Astrocyte of the spinal cord (primary cell): ENCODE results near the gene A1CF.

Experiments used
- DNase-seq: peaks from one replicate; pipeline ENCODE4 v3.0.0; 2011; ENCODE audit warnings: low read depth, low spot score
- H3K4me3 ChIP-seq: 2 replicates; pipeline ENCODE4 v1.5.1; 2011; ENCODE audit warnings: low read depth, mild to moderate bottlenecking, low read length, moderate library complexity
- in situ Hi-C: cut with HindIII; loops from 2 replicates; pipeline ENCODE4 v1.10.0; 2017; ENCODE audit warnings: low sequenced_read_pairs
- TF ChIP-seq, protein P1 (sequence below): IDR thresholded peaks from 2 replicates; pipeline ENCODE4 v1.5.1; 2012; ENCODE audit warnings: low read depth, mild to moderate bottlenecking, low read length, inconsistent platforms

The A1CF gene

DNA sequence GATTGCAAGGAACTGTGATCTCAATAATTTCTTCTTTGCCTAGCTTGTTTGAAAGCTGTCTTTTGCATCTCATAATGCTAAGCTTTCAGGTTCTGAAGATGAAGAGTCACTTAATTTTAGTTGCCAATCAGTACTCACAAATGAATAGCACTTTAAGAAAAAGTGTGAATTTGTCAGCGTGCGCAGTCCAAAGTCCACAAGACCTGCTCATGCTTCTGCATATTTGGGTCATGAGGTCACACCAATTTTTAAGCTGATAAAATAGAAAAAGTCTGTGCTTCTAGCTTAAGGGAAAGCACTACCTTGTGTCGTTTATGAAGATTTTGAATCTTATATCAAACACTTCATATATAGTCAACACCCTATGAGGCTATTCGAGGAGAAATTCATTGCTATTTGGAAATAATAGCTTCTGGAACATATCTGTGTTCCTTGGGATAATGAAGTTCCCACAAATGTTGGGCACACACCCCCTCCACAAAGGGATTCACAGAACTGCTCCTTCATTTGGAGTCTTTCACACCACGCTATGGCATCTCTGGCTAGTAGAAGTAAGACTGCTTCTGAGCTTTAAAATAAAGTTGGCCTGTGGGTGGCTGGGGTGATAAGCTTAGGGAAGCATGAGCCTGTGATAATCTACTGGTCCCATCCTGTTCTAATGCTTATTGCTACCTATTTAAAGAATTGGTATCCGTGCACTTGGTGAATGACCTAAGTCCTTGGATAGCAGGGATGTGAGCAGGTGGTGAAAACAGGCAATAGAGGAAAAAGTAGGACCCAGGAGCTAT is 33.3 kb downstream of the A1CF start:
- no peak overlapping the region for H3K4me3 ChIP-seq
- TF ChIP-seq, protein P1, sequence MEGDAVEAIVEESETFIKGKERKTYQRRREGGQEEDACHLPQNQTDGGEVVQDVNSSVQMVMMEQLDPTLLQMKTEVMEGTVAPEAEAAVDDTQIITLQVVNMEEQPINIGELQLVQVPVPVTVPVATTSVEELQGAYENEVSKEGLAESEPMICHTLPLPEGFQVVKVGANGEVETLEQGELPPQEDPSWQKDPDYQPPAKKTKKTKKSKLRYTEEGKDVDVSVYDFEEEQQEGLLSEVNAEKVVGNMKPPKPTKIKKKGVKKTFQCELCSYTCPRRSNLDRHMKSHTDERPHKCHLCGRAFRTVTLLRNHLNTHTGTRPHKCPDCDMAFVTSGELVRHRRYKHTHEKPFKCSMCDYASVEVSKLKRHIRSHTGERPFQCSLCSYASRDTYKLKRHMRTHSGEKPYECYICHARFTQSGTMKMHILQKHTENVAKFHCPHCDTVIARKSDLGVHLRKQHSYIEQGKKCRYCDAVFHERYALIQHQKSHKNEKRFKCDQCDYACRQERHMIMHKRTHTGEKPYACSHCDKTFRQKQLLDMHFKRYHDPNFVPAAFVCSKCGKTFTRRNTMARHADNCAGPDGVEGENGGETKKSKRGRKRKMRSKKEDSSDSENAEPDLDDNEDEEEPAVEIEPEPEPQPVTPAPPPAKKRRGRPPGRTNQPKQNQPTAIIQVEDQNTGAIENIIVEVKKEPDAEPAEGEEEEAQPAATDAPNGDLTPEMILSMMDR = no peak
- in situ Hi-C loops = no loop called here
- DNase-seq = no peak

DNA sequence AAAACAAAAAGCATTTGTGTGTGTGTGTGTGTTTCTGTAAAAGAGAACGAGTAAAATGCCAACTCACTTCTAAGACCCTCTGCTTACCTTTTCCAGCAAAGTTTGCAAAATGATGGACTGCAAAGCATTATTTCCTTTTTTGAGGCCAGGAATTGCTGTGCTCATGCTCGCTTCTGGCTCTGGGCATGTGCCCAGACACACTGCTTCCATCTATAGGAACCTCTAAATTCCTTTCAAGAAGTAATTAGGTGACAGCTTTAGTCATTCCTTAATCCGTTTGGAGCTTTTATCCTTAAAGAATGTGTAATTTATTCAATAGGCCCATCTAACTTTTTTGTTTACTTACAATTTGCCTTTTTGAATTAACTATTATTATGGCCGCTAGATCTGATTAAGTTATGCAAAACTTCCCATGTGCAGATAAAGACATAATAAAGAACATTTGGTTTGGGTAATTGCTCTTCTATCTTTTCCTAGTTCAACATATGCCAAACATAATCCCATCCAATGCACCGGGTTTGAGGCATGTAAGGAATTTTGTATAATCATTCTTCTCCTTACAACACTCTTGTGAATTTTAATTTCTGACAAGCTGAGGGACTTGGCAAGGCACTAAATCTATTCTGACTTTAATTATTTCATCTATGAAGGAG is 34.7 kb downstream of the A1CF start:
- peak; percentile 1 for DNase-seq
- TF ChIP-seq, protein P1 = no peak
- no peak overlapping the region for H3K4me3 ChIP-seq
- in situ Hi-C loops = no loop called here

DNA sequence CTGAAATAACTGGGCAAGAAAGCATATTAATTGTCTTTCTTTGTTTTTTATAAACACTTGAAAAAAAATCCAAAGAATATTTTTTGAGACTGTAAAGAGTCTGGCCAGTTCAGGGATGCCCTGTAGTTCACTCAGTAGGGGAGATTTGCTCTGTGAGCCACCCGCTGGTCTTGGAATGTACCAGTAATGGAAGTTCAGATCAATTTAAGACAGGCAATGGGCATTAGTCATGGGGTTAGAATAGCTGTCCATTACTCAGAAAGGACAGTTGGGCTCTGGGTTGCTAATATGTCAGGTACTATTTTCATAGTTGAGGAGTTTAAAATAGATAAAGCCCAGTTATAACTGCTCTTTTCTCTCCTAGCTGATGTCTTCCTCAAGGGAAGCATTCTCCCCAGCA is 38.7 kb downstream of the A1CF start:
- in situ Hi-C loops = no loop called here
- TF ChIP-seq, protein P1 = no peak
- peak; percentile 66 for DNase-seq
- no peak overlapping the region for H3K4me3 ChIP-seq

DNA sequence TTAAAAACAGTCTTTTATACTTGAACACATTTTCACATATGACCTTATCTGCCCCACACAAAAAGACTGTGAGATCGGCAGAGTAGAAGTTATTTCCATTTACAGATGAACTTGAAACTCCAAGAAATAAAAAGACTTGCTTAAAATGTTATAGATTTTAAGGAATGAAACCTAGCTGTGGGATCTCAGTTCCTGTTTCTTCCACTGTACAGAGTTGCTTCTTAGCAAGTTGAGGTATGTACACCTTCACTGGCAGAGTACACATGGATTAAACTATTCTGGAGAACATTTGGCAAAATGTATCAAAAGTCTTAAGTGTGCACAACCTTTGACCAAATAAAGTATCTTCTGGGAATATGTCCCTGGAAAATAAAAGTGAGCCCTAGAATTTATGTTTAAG is 48.3 kb downstream of the A1CF start:
- in situ Hi-C loops = no loop called here
- no peak for DNase-seq
- no peak overlapping the region for H3K4me3 ChIP-seq
- TF ChIP-seq, protein P1 = no peak

DNA sequence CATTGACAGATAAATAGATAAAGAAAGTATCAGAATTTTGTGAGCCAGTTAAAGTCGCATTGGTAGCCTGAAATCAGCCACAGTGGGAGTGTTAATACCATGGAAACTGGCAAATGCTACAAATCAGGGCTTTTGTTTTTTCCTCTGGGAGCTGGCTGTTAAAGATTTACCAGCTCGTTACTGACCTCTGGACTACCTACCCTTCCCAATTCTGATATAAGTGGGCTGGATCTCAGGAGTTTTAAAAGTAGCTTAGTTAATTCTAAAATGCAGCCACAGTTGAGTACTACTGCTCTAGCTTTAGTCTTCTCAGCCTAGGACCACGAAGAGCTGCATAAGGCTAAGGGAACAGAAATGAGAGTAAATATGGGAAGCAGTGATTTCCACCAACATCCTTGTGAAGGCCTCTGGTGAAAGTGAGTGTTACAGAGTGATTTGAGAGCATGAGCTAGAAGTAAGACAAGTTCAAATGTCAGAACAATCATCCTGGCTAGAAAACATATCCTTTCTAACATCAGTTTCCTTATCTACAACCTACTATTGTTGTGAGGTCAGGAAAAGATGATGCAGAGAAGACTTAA is 53.2 kb downstream of the A1CF start:
- DNase-seq = no peak
- in situ Hi-C loops = no loop called here
- no peak overlapping the region for H3K4me3 ChIP-seq
- TF ChIP-seq, protein P1 = no peak

DNA sequence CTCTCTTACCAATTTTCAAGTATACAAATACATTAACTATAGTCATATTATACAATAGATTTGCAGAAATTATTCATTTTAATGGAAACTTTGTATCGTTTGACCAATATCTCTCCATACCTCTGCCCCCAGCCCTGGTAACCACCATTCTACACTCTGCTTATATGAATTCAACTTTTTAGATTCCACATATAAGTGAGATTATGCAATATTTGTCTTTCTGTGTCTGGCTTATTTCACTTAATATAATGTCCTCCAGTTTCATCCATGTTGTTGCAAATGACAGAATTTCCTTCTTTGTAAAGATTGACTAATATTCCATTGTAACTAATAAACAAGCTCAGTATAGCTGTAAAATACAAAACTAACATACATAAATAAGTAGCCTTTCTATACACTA is 55.4 kb downstream of the A1CF start:
- TF ChIP-seq, protein P1 = no peak
- H3K4me3 ChIP-seq = no peak overlapping the region
- in situ Hi-C loops = no loop called here
- DNase-seq = no peak
